Tibial nerve (tissue), 4 donors: ENCODE results near the gene TMEM218.

Experiments used
- EP300 ChIP-seq, 2 donors: sonication (generic); formaldehyde crosslinking; IDR thresholded peaks; one replicate each; pipeline ENCODE4 v1.6.1; 2017; ENCODE audit warnings: antibody characterized with exemption in 2 of 2, mild to moderate bottlenecking in 1 of 2
- POLR2A ChIP-seq, 2 donors: fragments of 450-650 bp; IDR thresholded peaks; one replicate each; pipeline ENCODE4 v1.6.1; 2017; ENCODE audit warnings: antibody characterized with exemption in 2 of 2, mild to moderate bottlenecking in 2 of 2, moderate library complexity in 2 of 2
- TF ChIP-seq, protein P1 (sequence below), 5 experiments: fragments of 200-600 bp in 3 of 5; fragments of 450-650 bp in 2 of 5; sonication (generic) in 3 of 5; IDR thresholded peaks; one replicate each; pipeline ENCODE4 v1.5.1; 2016 to 2019; ENCODE audit warnings: antibody characterized with exemption in 5 of 5, mild to moderate bottlenecking in 3 of 5, moderate library complexity in 2 of 5

- TF ChIP-seq, protein P1, sequence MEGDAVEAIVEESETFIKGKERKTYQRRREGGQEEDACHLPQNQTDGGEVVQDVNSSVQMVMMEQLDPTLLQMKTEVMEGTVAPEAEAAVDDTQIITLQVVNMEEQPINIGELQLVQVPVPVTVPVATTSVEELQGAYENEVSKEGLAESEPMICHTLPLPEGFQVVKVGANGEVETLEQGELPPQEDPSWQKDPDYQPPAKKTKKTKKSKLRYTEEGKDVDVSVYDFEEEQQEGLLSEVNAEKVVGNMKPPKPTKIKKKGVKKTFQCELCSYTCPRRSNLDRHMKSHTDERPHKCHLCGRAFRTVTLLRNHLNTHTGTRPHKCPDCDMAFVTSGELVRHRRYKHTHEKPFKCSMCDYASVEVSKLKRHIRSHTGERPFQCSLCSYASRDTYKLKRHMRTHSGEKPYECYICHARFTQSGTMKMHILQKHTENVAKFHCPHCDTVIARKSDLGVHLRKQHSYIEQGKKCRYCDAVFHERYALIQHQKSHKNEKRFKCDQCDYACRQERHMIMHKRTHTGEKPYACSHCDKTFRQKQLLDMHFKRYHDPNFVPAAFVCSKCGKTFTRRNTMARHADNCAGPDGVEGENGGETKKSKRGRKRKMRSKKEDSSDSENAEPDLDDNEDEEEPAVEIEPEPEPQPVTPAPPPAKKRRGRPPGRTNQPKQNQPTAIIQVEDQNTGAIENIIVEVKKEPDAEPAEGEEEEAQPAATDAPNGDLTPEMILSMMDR (IDR thresholded peaks at IDR 0.05) = no peak
- TF ChIP-seq POLR2A (IDR thresholded peaks at IDR 0.05) = no peak
- TF ChIP-seq EP300 (IDR thresholded peaks at IDR 0.05) = no peak
These were observed 28.7 kb downstream of the TMEM218 start for GRCh38 chr11:125082611-125083311.
